ENCODE measurements around the gene MAP7D2.

Gene MAP7D2

DNA sequence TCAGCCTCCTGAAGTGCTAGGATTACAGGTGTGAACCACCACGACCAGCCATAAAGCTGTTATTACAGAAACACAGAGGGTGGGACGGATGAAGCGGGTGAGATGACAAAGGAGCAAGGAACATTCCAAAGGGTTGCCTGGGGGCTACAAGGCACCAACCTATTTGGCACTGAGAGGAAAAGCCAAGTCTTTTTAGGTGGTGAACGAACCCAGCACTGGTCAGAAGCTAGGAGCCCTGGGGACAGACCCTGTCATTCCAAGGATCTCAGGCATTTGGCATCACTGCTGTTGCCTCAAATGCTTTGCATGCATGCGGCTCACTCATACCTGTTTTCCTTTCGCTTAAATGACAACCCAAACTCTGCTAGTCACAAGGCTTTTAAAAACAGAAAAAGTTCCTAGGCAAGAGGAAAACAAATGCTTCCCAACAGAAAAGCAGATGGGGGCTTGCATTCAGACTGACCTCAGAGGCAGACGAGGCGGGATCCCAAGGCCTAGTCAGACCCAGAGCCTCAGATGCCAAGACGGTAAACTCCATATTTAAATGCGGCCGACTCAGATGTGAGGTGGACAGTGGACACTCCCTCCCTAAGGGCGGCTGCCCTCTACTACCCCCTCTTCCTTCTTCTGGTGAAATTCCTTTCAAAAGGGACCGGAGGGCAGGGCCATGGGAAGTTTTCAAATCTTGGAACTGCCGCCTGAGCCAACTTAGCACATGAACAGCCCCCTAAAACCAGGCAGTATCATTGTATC is 4.5 kb downstream of the MAP7D2 start:
- no peak for DNase-seq

DNA sequence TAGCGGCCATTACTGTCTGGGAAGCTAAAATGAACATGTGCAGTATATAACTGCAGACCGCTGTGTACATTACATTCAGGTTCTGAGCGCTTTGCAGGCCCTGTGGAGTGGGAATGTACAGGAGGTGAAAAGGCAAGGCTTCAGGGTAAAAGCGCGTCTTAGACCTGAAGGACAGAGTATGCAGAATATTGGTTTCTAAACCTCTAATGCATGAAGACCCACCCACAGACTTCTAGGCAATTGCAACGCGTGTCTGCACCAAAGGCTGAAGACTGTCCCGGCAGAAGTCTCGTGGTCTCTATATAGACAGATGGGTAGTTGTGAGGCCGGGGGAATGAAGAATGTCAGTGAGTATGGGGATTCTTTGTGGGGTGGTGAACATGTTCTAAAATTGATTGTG is 5.4 kb downstream of the MAP7D2 start:
- no peak for DNase-seq

DNA sequence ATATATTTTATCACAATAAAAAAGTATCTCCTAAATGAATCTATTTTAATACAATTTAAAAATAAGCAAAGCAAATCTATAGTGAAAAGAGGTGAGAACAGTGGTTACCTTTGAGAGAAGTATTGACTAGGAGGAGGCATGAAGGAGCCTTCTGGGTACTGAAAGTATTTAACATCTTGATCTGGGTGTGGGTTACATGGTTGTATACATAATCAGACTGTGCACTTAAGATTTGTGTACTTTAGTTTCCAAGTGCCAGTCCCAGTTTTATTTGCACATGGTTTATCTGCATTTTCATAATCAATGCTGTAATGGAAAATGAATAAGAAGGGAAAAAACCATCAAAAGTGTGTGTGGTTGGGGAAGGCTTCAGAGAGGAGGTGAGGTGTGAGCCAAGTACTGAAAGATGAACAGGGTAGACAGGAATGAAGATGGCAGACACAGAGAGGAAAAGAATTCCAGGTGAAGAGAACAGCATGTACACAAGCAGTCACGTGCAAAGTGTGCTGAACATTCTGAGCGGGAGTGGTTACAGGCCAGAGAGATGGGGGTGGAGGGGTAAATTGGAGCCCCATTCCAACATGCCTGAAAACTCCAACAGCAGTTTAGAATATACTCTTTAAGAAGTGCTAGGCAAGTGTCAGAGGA is 14.6 kb downstream of the MAP7D2 start:
- no peak for DNase-seq

DNA sequence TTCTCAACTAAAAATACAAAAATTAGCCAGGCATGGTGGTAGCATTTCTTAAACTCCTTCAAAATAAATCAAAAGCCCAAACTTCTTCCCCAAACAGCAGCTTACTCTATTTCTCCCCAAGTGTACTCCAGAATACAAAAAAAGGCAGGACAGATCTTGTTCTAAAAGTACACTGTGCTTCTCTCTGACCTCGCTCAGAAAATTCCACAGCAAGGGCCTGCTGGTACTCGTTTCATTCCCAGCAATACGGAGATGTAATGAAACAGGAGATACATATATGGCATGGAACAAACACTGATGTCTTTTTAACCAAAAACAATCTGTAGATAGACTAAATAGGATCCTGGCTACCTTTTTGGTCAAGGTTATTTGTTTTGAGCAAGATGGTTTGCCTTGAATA is 25.2 kb downstream of the MAP7D2 start:
- DNase-seq, result no peak

DNA sequence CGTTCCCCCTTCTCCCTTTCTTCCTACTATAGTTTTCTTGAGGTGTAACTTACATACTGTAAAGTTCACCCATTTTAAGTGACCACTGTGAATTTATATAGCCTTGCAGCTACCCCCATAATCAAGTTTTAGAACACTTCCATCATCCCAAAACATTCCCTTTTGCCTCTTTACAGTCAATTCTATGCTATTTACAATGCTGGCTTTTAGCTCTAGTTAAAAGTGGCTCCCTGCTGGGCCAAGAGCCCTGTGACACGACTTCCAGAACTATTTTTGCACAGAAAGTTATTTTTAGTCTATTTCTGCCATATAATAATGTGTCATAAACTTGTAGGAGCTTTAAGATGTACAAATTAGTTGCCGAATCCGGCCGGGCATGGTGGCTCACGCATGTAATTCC is 26.9 kb downstream of the MAP7D2 start:
- DNase-seq, result no peak

DNA sequence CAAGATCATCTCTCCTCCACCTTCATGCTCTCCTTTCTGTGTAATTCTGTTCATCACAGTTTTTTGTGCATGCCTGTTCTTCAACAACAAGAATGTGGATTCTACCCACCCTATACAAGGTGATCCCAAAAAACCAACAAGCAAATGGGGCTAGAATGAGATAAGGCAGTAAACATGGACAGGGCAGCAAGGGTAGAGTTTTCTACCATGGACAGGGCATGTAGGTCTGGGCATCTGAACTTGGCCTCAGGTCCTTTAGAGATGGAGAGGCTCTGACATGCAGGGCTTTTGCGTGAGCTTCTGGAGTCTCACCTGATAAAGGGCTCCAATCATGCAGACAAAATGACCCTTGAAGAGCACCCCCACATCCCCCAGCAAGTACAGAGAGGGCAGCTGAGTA is 36.4 kb downstream of the MAP7D2 start:
- no peak for DNase-seq

DNA sequence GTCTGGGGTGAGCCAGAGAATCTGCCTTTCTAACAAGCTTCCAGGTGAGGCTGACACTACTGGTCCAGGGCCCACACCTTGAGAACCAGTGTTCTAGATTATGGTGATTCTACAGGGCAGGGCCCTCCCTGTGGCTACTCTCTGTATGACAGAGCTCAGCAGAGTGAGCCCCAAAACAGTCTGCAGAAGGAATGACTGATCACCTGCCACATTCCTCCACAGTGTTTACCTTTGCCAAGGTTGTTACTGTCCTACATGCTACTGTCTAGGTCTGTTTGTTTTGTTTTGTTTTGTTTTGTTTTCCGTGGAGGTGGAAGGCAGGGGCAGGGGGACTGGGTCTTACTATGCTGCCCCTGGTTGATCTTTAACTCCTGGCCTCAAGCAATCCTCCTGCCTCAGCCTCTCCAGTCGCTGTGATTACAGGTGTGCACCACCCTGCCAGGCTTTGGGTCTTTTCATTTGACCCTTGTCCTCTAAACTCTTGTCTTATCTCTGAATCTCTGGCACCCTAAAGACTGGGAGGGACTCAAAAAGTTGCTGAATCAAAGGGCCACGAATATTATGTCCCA is 45.1 kb downstream of the MAP7D2 start:
- no peak for DNase-seq

DNA sequence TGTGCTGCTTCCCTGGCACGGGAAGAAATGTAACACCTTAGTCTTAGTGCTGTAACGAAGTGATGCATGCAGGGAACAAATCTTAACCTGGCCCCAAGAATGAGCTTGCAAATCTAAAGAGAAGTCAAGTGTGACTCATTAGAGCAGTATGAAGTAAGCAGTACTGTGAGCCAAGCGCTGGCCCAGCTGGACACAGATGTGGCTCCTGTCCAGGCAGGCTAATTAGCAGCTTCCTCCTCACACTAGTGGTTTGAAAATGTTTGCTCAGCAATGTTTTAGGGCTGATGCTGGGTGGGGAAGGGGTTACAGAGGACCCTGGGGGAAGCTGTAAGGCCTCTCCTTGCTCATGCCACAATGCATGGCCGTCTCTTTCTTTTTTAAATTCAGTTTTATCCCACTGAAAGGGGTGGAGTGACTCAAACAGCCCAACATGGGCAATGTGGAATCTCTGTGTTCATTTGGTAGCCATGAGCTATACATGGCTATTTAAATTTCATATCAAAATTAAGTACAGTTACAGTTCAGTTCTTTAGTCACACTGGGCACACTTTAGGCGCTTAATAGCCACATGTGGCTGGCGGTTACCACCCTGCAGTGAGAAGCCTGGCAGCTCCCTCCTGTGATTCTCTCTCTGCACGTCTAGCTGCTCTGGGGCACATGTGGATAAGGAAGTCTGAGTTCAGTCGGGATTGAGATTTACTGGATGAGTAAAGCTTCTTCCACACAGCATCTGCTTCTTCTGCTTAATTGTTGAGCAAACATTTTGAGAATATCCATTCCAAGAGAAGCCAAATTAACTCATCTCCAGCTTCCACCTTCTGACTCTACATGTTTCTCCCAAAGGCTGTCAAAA is 48.8 kb downstream of the MAP7D2 start:
- no peak for DNase-seq

DNA sequence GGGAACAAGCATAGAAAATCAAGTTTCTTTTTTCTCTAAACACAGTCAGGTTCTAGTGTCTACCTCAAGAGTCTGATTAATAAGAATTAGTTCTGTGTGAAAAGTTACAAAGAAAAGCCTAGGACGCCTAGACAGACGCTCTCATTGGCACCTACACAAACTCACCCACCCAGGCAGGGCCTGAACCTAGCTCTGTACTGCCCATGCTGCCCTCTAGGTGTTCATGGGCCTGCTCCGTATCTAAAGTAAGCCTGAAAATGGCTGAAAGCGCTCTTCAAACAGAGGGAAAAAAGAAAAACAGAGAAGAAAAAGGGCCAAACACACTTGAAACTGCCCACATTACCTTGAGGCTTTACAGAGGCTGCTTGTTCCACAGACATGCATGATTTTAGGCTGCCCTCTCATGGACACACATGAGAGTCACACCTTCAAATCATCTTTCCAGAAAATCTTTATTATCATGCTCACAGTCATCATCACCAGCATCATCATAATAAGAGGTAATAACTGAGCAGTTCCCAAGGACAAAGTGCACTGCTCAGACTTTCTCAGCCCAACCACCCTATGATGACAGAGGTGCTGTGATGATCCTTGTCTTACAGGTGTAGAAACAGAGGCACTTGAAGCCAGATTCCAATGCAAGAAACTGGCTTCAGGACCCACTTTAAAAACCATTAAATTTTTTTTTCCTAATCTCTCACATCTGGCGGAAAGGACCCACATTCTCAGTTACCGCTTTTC is 49.6 kb downstream of the MAP7D2 start:
- DNase-seq, result peak; percentile 9

DNA sequence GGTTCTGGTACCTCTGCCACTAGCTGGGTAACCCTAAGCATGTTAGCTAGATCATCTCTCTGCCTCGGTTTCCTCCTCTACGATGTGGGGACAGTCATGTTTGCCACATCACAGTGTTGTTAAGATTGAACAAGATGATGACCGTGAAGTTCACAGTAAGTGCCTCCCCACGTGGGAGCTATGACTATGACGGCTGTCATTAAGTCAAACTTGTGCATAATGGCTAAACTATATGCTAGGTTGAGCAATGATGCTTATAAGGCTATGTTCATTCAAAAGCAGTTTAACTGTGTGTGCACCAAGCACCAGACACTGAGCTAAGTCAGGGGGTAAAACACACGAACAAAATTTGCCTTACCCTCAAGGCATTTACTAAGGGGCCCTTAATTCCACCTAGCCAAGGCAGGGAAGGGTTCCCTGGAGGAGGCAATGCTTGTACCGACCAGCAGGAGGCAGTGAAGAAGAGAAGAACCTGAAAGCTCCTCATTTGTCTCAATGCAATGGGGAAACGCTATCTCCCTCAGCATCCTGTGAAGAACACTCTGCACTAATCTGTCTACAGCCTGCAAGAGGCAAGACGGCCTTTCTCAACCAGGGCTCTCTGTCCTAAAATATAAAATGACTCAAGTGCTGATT is 52.9 kb downstream of the MAP7D2 start:
- peak; percentile 8 for DNase-seq

DNA sequence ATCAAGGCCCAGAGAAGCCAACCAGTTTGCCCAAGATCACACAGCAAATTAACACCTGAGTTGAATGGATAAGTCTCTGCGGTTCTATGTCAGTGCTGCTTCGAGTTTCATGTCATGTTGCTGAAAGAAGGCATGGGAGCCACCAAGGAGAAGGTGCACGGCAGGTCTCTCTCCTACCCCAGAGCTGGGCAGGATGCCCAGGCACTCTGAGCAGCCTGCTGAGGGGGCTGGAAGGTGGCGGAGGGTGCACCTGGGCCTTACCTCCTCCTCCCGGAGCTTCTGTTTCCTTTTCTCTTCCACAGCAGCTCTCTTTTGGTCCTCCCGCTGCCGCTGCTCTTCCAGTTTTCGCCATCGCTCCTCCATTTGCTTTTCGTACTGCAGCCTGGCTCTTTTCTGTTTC is 53.6 kb downstream of the MAP7D2 start:
- DNase-seq, result no peak

DNA sequence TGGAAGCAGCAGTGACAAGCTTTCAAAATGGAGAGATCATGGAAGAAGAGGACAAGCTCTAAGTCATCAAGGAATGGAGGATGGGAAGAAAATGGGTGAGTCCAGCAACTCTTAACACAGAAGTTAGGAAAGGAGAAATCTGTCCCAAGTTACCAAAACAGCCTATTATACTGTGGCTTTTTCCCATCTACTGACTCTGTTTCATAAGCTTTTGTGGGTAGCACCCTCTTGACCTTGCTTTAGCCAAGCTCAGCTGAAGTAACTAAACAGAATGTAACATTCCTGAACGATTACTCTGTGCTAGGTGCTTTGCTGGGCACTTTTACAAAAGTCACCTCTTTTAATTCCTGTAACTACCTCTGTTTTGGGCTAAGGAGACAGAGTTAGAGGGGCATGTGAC is 54.9 kb downstream of the MAP7D2 start:
- no peak for DNase-seq

DNA sequence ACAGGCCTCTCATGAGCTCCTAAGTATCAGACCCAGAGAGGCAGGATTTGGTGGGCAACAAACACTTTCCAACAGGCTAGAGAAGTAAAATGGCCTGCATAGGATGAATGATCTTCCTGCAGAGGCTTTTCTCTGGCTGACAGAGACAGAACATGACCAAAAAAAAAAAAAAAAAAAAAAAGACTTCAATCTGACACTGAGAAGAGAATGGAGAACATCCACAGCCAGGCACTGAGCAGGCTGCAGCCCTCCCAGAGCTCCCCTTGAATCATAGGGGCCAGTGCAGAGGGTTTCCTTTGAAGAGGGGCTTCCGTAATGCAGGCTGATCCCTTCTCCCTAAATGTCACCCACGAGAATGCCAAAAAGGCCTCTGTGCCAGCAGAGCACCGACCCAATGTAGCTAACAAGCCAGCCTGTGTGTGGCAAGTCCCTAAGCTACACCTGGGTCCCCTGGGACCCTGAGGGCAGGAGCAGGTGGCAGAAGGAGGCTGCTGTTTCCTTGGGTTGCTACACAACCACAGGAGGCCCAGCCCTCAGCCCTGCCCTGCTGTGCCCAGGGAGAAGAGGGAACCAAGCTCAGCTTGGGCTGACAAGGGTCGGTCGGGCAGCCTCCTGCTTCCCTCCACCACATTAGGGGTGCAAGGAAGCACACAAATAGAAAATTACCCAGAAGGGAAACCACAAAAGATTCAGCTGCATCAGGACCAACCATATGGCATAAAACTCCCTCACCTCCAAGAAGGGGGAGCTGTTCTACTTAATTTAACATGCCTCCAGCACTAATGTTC is 55.6 kb downstream of the MAP7D2 start:
- DNase-seq, result no peak

DNA sequence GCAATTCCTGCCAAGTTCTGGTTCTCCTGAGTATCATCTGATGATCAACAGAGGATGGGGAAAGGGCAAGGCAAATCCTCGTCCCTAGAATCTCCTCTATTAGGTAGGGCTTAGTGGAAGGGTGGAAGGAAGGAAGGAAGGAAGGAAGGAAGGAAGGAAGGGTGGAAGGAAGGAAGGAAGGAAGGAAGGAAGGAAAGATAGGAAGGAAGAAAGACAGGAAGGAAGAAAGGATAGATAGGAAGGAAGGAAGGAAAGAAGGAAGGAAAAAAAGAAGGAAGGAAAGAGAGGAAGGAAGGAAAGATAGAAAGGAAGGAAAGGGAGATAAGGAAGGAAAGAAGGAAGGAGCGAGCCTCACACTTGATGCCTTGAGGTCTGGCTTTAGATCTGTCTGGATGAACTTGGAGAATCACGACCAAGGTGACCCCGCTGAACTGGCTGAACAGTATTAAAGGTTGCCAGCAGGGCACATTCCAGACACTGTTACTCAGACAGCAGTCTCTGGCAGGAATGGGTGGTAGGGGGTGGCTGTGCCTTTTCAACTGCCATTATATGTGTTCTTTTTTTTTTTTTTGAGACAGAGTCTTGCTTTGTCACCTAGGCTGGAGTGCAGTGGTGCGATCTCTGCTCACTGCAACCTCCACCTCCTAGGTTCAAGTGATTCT is 57.1 kb downstream of the MAP7D2 start:
- no peak for DNase-seq

DNA sequence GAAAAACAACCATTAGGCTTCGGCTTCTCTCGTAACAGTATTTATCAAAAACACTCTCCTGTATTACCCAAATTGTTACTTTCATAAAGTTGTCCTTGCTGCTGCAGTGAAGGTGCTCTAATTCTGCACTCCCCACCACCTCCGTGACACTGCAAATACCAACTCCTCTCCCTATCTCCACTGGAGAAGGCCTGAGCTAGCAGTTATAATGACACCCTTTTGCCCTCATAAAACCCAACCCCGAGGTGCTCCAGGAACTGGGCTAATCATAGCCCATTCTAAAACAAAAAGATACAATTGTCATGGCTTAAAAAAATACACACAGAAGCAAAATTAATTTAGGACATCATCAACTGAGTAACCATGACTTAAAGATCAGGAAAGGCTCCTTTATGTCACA is 59.2 kb downstream of the MAP7D2 start:
- DNase-seq, result no peak

DNA sequence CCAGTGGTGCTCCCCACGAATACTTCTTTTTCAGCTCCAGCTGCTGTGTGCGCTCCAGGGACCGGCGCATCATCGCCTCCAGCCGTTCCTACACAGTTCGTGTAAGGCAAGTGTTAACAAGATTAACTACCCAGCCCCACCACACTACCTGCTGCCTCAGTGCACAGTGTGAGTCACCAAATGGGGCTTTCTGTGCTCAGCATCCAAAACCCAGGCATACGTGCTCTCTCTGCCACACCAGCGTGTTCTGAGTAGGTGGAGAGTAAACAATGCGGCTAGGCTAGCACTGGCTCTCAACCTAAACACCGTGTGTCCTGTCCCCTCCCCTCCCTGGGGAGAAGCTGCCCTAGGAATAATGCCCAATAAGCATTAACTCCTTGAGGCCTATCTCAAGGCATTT is 60.0 kb downstream of the MAP7D2 start:
- DNase-seq, result no peak

DNA sequence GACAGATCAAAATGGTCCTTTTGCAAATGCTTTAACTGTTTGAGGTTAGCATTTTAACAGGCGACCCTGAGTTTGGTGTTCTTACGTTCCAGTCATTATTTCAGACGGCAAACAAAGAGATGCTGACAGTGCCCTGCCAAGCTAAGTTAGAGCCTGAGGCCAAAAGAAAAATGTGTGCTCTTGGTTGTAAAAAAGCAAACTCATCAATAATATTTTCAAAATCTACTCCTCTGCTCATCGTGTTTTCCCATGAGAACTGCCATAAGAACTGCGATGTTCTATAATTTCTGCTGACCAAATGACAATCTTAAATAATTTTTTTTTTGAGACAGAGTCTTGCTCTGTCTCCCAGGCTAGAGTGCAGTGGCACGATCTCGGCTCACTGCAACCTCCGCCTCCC is 63.2 kb downstream of the MAP7D2 start:
- no peak for DNase-seq

DNA sequence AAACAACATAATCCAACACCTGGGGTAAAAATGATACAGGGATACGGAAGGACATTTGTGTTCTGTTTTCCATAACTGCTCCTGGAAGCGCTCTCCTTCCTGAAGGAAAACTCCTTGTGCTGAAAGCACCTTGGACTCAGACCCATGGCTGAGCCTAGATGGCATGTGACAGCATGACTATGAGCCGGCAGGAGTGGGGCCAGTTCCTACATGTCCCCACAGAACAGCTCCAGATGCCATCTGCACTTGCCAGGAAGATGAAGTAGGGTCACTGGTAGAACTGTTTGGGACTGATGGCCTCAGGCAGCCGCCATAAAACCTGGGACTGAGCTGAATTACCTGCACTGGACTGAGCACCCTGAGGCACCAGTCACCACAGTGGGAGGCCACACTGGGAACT is 69.8 kb downstream of the MAP7D2 start:
- no peak for DNase-seq

DNA sequence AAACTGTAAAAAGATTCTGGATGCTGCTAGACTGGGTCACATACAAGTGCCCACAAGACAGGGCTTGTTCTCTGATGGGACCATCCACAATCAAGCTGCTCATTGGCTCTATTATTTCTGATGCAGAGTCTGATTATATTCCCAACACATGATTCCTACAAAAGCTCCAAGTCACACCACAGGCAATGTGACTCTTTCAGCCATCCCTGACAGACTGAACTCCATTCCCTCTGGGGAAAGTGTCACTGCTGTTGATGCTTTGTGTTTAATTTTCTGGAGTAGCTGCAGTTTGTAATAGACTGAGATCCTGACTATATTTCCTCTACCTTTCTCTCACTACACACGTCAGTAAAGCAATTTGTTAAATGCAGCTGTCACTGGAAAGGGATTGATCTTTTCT is 70.5 kb downstream of the MAP7D2 start:
- DNase-seq, result no peak

DNA sequence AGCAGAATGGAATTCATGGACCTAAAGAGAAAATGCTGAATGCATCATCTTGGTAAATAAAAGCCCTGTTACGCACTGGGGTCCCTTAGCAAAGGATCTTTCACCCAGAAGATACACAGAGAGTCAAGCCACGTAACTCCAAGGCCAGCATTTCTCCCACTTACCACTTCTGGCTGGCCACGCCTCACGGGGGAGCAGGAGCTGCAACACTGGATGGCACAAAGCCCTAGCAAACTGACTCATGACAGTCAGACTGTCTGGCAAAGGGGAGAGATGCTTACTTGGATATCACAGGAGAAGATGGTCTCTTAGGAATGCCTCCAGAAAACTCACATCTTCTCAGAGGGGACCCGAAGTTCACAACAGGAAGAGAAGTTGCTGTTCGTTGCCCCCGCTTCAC is 74.5 kb downstream of the MAP7D2 start:
- DNase-seq, result no peak

DNA sequence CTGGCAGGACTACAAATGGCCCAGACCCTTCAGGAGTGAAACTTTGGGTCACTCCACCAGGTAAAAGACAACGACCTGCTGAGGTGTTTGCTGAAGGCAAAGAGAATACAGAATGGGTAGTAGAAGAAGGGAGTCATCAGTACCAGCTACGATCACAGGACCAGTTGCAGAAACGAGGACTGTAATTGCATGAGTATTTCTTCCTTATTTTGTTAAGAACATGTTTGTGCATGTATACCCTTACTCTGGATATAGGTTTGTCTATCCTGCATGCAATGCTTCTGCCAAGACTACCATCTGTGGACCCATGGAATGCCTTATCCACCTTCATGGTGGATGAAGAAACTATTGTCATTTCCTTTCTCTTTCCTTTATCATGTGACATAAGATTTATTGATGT is 77.7 kb downstream of the MAP7D2 start:
- no peak for DNase-seq
